ENCODE results near the gene CAPN14. TPM values are rescaled to one million over a fixed set of nuclear protein-coding genes. Genes with fewer than 3 reads are reported as not detected.

CAPN14 gene
- total RNA-seq, 1 experiment from 2014 or later, result not detected

- Histone ChIP-seq H3K36me3 (no peaks in the 10 kb centered on the region), H3K27me3 (no peaks in the 10 kb centered on the region), H3K9me3 (no peaks in the 10 kb centered on the region), H3K4me3 (peak within 1 kb of the TSS; percentile 41)
- peak; percentile 82 for DNase-seq
These were observed 16.7 kb upstream of the CAPN14 start, which contains the start of gene EHD3 for GRCh38 chr2:31233741-31234682. Gene EHD3 (plus strand): TSS chr2:31234152. CDS start chr2:31234622, 470 bp downstream.

DNA sequence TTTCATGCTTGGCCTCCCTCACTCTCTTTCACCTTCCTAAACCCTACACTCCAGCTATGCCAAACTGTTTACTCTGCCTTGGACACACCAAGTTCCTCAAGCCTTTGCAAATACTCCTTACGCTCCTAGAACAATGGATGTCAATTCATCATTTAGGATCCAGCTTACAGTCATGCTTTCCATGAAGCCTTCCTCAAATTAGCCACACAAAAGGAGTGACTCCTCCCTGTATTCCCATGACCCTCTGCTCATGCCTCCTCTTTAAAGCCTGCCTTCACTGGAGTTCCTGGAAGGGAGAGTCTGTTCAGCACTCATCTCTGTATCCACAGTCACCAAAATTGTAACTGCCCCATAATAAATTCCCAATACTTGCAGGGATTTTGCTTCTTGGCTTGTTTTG lies 15.9 kb upstream of the CAPN14 start:
- Histone ChIP-seq H3K9me3 (no peaks in the 10 kb centered on the region), H3K36me3 (no peaks in the 10 kb centered on the region), H3K27me3 (no peaks in the 10 kb centered on the region), H3K4me3 (peak overlapping the region; percentile 41)
- DNase-seq, result no peak

- H3K9me3 ChIP-seq, result no peaks in the 10 kb centered on the region
- no peaks in the 10 kb centered on the region for H3K27me3 ChIP-seq
- H3K4me3 ChIP-seq, result no peak overlapping the region
- no peak for DNase-seq
- H3K36me3 ChIP-seq, result no peaks in the 10 kb centered on the region
These were observed 15.3 kb upstream of the CAPN14 start for GRCh38 chr2:31232586-31232985.

DNA sequence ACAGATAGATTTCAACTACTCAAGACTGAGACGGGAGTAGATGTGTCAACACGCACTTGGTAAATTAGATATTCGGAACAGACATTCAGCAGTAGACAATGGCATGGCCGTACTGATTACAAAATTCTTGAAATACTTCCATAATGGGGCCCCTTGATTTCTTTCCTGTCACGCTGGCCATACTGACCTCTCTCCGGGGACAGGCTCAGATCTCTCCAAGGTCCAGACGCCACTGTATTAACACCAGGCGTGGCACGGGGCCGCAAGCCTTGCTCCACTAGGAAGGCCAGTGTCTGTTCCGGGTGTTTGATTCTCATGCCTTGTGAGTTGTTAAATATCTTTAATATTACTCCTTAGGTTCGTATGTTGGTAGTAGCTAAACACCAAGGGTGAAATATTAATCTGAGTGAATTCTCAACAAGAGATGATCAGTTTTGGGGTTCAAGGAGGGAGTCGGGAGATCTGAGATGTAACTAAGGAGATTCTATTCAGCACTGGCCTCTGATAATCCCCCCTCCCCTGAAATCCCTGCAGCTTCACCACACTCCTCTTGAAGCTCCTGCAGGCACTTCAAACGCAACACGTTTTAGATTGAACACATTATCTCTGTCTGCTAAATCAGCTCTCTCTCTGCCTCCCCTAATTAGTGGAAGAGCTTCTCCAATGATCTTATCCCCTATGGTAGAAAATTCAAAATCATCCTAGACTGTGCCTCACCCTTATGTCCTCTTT lies 14.4 kb upstream of the CAPN14 start:
- H3K9me3 ChIP-seq, result no peaks in the 10 kb centered on the region
- no peaks in the 10 kb centered on the region for H3K36me3 ChIP-seq
- H3K27me3 ChIP-seq, result 0 out of 2 replicates have a peak, but pooled peaks cover 4% of the 10 kb centered on the region
- H3K4me3 ChIP-seq, result no peak overlapping the region
- no peak for DNase-seq

GRCh38 chr2:31230751-31231150 lies 13.4 kb upstream of the CAPN14 start:
- Histone ChIP-seq H3K27me3 (peaks cover 4% of the 10 kb centered on the region; the same call in 1 of the 2 replicates), H3K36me3 (no peaks in the 10 kb centered on the region), H3K4me3 (no peak overlapping the region), H3K9me3 (no peaks in the 10 kb centered on the region)
- no peak for DNase-seq

GRCh38 chr2:31228717-31229116 lies 11.4 kb upstream of the CAPN14 start:
- DNase-seq, result no peak
- Histone ChIP-seq H3K4me3 (no peak overlapping the region), H3K9me3 (no peaks in the 10 kb centered on the region), H3K27me3 (peaks cover 7% of the 10 kb centered on the region), H3K36me3 (no peaks in the 10 kb centered on the region)

GRCh38 chr2:31227711-31228125 lies 10.4 kb upstream of the CAPN14 start:
- Histone ChIP-seq H3K9me3 (no peaks in the 10 kb centered on the region), H3K36me3 (no peaks in the 10 kb centered on the region), H3K4me3 (no peak overlapping the region), H3K27me3 (peaks cover 7% of the 10 kb centered on the region)
- peak; percentile 16 for DNase-seq

DNA sequence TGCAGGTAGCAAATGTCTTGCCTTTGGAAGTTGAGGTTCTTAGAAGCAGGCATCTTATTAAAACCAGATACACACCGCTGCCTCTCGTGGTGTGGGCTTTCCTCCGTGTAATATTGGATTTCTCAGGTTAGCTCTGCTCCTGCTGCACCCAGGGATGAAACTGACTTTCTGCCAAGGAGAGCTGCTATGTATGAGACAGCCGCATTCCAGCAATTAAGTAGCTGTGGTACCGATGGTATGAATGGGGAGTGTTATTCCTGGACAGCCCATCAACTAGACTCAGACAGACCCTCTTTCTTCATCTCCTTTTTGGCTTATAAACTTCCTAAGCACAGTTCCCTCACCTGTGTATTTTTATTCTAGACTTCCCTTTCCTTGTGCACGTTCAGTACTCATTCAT lies 9.8 kb upstream of the CAPN14 start:
- no peaks in the 10 kb centered on the region for H3K9me3 ChIP-seq
- H3K36me3 ChIP-seq, result no peaks in the 10 kb centered on the region
- peaks cover 7% of the 10 kb centered on the region for H3K27me3 ChIP-seq
- no peak overlapping the region for H3K4me3 ChIP-seq
- DNase-seq, result no peak

- no peak for DNase-seq
- H3K9me3 ChIP-seq, result no peaks in the 10 kb centered on the region
- no peak overlapping the region for H3K4me3 ChIP-seq
- no peaks in the 10 kb centered on the region for H3K36me3 ChIP-seq
- peaks cover 7% of the 10 kb centered on the region for H3K27me3 ChIP-seq
These were observed 9.0 kb upstream of the CAPN14 start for GRCh38 chr2:31226266-31226665.

- Histone ChIP-seq H3K36me3 (no peaks in the 10 kb centered on the region), H3K27me3 (peaks cover 13% of the 10 kb centered on the region), H3K4me3 (no peak overlapping the region), H3K9me3 (no peaks in the 10 kb centered on the region)
- no peak for DNase-seq
These were observed 6.4 kb upstream of the CAPN14 start for GRCh38 chr2:31223749-31224148.

- H3K36me3 ChIP-seq, result no peaks in the 10 kb centered on the region
- H3K27me3 ChIP-seq, result peaks cover 13% of the 10 kb centered on the region
- no peak overlapping the region for H3K4me3 ChIP-seq
- H3K9me3 ChIP-seq, result no peaks in the 10 kb centered on the region
- no peak for DNase-seq
These were observed 5.7 kb upstream of the CAPN14 start for GRCh38 chr2:31223026-31223425.

- DNase-seq, result no peak
- H3K9me3 ChIP-seq, result no peaks in the 10 kb centered on the region
- peaks cover 9% of the 10 kb centered on the region for H3K27me3 ChIP-seq
These were observed 4.8 kb upstream of the CAPN14 start for GRCh38 chr2:31222071-31222470.

DNA sequence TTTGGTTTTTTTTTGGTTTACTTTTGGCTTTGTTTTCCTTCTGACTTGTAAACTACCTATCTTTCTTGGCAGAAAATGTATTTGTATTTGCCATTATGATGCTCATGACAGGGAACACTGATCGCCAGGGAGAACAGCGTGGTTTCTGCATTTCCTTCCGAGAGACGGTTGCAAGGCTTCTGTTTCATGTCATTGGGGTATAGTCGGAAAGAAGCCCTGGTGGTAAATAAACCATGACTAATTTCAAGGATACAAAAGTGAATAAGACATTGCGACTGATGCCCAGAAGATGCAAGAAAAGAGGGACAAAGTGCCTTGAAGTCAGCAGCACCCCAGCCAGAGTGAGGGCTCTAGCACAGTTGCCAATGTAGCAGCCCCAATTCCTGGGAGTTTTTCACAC lies 4.2 kb upstream of the CAPN14 start:
- no peak for DNase-seq
- no peaks in the 10 kb centered on the region for H3K36me3 ChIP-seq

More at GRCh38 chr2:31222071-31222470, 4.8 kb upstream of the CAPN14 start:
- no peaks in the 10 kb centered on the region for H3K36me3 ChIP-seq
- no peak overlapping the region for H3K4me3 ChIP-seq

GRCh38 chr2:31219131-31219969 lies 2.0 kb upstream of the CAPN14 start:
- no peak overlapping the region for H3K4me3 ChIP-seq

More for the DNA sequence above, 4.2 kb upstream of the CAPN14 start:
- Histone ChIP-seq H3K9me3 (no peaks in the 10 kb centered on the region), H3K4me3 (no peak overlapping the region), H3K27me3 (peaks cover 9% of the 10 kb centered on the region)

GRCh38 chr2:31216734-31217133 lies 581 bp downstream of the CAPN14 start:
- H3K9me3 ChIP-seq, result no peaks in the 10 kb centered on the region
- peaks cover 6% of the 10 kb centered on the region for H3K27me3 ChIP-seq
- DNase-seq, result no peak
- H3K36me3 ChIP-seq, result no peaks in the 10 kb centered on the region
- no peak overlapping the region for H3K4me3 ChIP-seq

More at GRCh38 chr2:31219131-31219969, 2.0 kb upstream of the CAPN14 start:
- Histone ChIP-seq H3K36me3 (no peaks in the 10 kb centered on the region), H3K27me3 (peaks cover 6% of the 10 kb centered on the region), H3K9me3 (no peaks in the 10 kb centered on the region)
- DNase-seq, result no peak

DNA sequence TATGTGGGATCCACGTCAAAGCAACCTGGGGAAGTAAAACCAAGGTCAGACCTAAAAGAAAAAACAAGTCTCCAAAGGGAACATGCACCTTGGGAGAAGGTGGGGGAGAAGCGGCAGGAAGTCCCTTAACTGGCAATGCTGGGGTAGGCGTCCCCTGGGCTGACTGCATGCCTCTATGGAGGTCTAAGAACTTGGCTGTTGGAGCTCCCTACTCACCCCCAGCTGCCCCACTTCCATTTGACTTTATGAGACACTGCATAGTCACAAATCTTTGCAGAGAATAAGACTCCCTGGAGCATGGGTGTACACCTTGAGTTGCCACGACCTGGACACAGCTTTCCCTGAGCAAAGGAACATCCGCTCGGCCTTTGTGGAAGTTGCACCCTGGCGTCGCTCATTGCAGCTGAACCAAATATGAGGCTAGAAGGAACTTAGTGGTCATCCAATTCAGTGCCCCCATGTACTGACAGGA lies 2.8 kb downstream of the CAPN14 start:
- DNase-seq, result no peak
- no peaks in the 10 kb centered on the region for H3K9me3 ChIP-seq
- no peak overlapping the region for H3K4me3 ChIP-seq
- no peaks in the 10 kb centered on the region for H3K27me3 ChIP-seq
- no peaks in the 10 kb centered on the region for H3K36me3 ChIP-seq
